Fibroblast of lung (primary cell): ENCODE data around the gene COG5. TPM values are rescaled to one million over a fixed set of nuclear protein-coding genes. Genes with fewer than 3 reads are reported as not detected.

Experiments used
- DNase-seq, 2 donors: peaks; one replicate each; pipeline versions ENCODE4 v3.0.0 to v3.0.0-alpha.2; 2010; ENCODE audit warnings: low read depth in 2 of 2
- H2AFZ ChIP-seq: 2 replicates; pipeline ENCODE4 v1.5.1; 2012; ENCODE audit warnings: low read length, control low read depth, inconsistent platforms
- H3K27ac ChIP-seq: 2 replicates; pipeline ENCODE4 v1.5.1; 2011; ENCODE audit warnings: low read length, control low read depth; ENCODE audit not compliant: insufficient read depth
- H3K27me3 ChIP-seq: 2 replicates; pipeline ENCODE4 v1.5.1; 2011; ENCODE audit warnings: mild to moderate bottlenecking, low read length; ENCODE audit not compliant: control insufficient read depth, insufficient read depth
- H3K36me3 ChIP-seq: 2 replicates; pipeline ENCODE4 v1.5.1; 2011; ENCODE audit warnings: low read length; ENCODE audit not compliant: control insufficient read depth, insufficient read depth
- H3K4me1 ChIP-seq: 2 replicates; pipeline ENCODE4 v1.5.1; 2011; ENCODE audit warnings: low read length; ENCODE audit not compliant: control insufficient read depth, insufficient read depth; ENCODE audit errors: extremely low read depth
- H3K4me2 ChIP-seq: 2 replicates; pipeline ENCODE4 v1.5.1; 2011; ENCODE audit warnings: low read length, control low read depth; ENCODE audit not compliant: insufficient read depth; ENCODE audit errors: extremely low read depth
- H3K4me3 ChIP-seq, 4 experiments: fragments of 200-600 bp in 1 of 4; sonication (generic) in 1 of 4; replicated peaks in 1 of 4; 2 replicates each; pipeline ENCODE4 v1.5.1; 2011 to 2016; ENCODE audit warnings: low read length in 4 of 4, low read depth in 3 of 4, mild to moderate bottlenecking in 3 of 4, control low read depth in 2 of 4, inconsistent platforms in 1 of 4, mixed read lengths in 1 of 4; ENCODE audit not compliant: insufficient read depth in 1 of 4; ENCODE audit errors: control extremely low read depth in 1 of 4
- H3K79me2 ChIP-seq: 2 replicates; pipeline ENCODE4 v1.5.1; 2012; ENCODE audit warnings: mild to moderate bottlenecking, low read length, inconsistent platforms; ENCODE audit not compliant: control insufficient read depth, insufficient read depth
- H3K9ac ChIP-seq: 2 replicates; pipeline ENCODE4 v1.5.1; 2011; ENCODE audit warnings: mild to moderate bottlenecking, low read length, control low read depth; ENCODE audit not compliant: insufficient read depth
- H3K9me3 ChIP-seq: 2 replicates; pipeline ENCODE4 v1.5.1; 2012; ENCODE audit warnings: low read depth, low read length; ENCODE audit not compliant: control insufficient read depth, insufficient read depth
- H4K20me1 ChIP-seq: 2 replicates; pipeline ENCODE4 v1.5.1; 2011; ENCODE audit warnings: low read length; ENCODE audit not compliant: control insufficient read depth, insufficient read depth; ENCODE audit errors: extremely low read depth
- CTCF ChIP-seq, 2 donors: IDR thresholded peaks in 1 of 2; conservative IDR thresholded peaks in 1 of 2; 1 replicate in 1 of 2; 2 replicates in 1 of 2; pipeline ENCODE4 v1.5.1; 2011 to 2012; ENCODE audit warnings: low read length in 2 of 2, control low read depth in 1 of 2, inconsistent platforms in 1 of 2, low read depth in 1 of 2, mild to moderate bottlenecking in 1 of 2
- EZH2 ChIP-seq: IDR thresholded peaks from 2 replicates; pipeline ENCODE4 v1.5.1; 2012; ENCODE audit warnings: low read length, control low read depth, mild to moderate bottlenecking; ENCODE audit errors: missing control alignments
- polyA plus RNA-seq, 2 donors: library from polyadenylated mRNA; depleted of rRNA in 1 of 2; stranded (reverse) in 1 of 2; unstranded in 1 of 2; fragments of >200 nt; gene quantifications; 2 replicates each; pipeline ENCODE4 v1.2.1, GENCODE V29; 2011 to 2012; ENCODE audit warnings: missing spikeins in 1 of 2
- total RNA-seq: library from RNA; depleted of rRNA; stranded (reverse); fragments of >200 nt; gene quantifications from 2 replicates; pipeline ENCODE4 v1.2.1, GENCODE V29; 2014

COG5 gene
- total and polyA plus RNA-seq, 2 donors (not counting 1 experiment from before 2014, with no cell fraction given) = 34.5 to 40.3 TPM

GRCh38 chr7:107579554-107579884 lies 15.8 kb upstream of the COG5 start:
- H4K20me1 ChIP-seq = no peaks in the 10 kb centered on the region
- peak overlapping the region; percentile 88 for H3K27ac ChIP-seq
- no peaks in the 10 kb centered on the region for H3K4me1 ChIP-seq
- peak overlapping the region; percentile 91 for H3K4me2 ChIP-seq
- H3K4me3 ChIP-seq = peak overlapping the region; percentile 86 to 93 (median 90)
- peaks cover 24% of the 10 kb centered on the region for H3K79me2 ChIP-seq
- no peaks in the 10 kb centered on the region for H3K9me3 ChIP-seq
- peaks cover 1% of the 10 kb centered on the region for H3K36me3 ChIP-seq
- peak overlapping the region; percentile 90 for H3K9ac ChIP-seq
- DNase-seq = no peak
- H2AFZ ChIP-seq = peak overlapping the region; percentile 97
- no peaks in the 10 kb centered on the region for H3K27me3 ChIP-seq
- no peak for TF ChIP-seq CTCF (conservative IDR thresholded peaks at IDR 0.05 in 1 of 2, IDR thresholded peaks at IDR 0.05 in 1 of 2; ENCODE audit: low read depth in 1 of 2, low read length in 2 of 2)
- no peak for TF ChIP-seq EZH2

- Histone ChIP-seq H3K9me3 (no peaks in the 10 kb centered on the region), H3K4me2 (no peak overlapping the region), H3K9ac (no peak overlapping the region), H4K20me1 (no peaks in the 10 kb centered on the region), H3K4me1 (no peaks in the 10 kb centered on the region), H3K27ac (no peak overlapping the region), H3K27me3 (no peaks in the 10 kb centered on the region), H3K36me3 (peaks cover 2% of the 10 kb centered on the region), H2AFZ (no peak overlapping the region), H3K4me3 (no peak overlapping the region), H3K79me2 (no peaks in the 10 kb centered on the region)
- TF ChIP-seq EZH2 (no peak), CTCF (conservative IDR thresholded peaks at IDR 0.05 in 1 of 2, IDR thresholded peaks at IDR 0.05 in 1 of 2; ENCODE audit: low read depth in 1 of 2, low read length in 2 of 2) (no peak)
- DNase-seq = no peak
Observed at GRCh38 chr7:107573537-107573936, 9.8 kb upstream of the COG5 start.

GRCh38 chr7:107570298-107570697 lies 6.6 kb upstream of the COG5 start:
- no peak for DNase-seq
- TF ChIP-seq CTCF (conservative IDR thresholded peaks at IDR 0.05 in 1 of 2, IDR thresholded peaks at IDR 0.05 in 1 of 2; ENCODE audit: low read depth in 1 of 2, low read length in 2 of 2) = no peak
- no peak for TF ChIP-seq EZH2
- H3K79me2 ChIP-seq = no peaks in the 10 kb centered on the region
- H3K9me3 ChIP-seq = no peaks in the 10 kb centered on the region
- no peak overlapping the region for H3K27ac ChIP-seq
- H3K27me3 ChIP-seq = no peaks in the 10 kb centered on the region
- H3K4me3 ChIP-seq = no peak overlapping the region
- H3K4me2 ChIP-seq = no peak overlapping the region
- no peak overlapping the region for H3K9ac ChIP-seq
- H3K36me3 ChIP-seq = peaks cover 2% of the 10 kb centered on the region
- H3K4me1 ChIP-seq = no peaks in the 10 kb centered on the region
- no peaks in the 10 kb centered on the region for H4K20me1 ChIP-seq
- H2AFZ ChIP-seq = no peak overlapping the region
